ENCODE results near the gene PCARE.

- TF ChIP-seq ZNF530 (tag by site-specific recombination; IDR thresholded peaks at IDR 0.05; ENCODE audit: low read depth) (no peak), REST (tag by site-specific recombination; IDR thresholded peaks at IDR 0.05) (no peak), SP2 (tag by site-specific recombination; IDR thresholded peaks at IDR 0.05) (no peak), ATF2 (tag by site-specific recombination; IDR thresholded peaks at IDR 0.05; ENCODE audit: low read depth) (no peak), ZSCAN5A (tag by site-specific recombination; IDR thresholded peaks at IDR 0.05) (no peak), ZNF133 (tag by site-specific recombination; IDR thresholded peaks at IDR 0.05) (no peak), CTCF (tag by site-specific recombination; IDR thresholded peaks at IDR 0.05) (no peak), ZNF174 (tag by site-specific recombination; IDR thresholded peaks at IDR 0.05) (no peak), ZNF274 (IDR thresholded peaks at IDR 0.05; ENCODE audit: low read length) (no peak), ZNF274 (tag by site-specific recombination; IDR thresholded peaks at IDR 0.05; ENCODE audit: borderline replicate concordance) (no peak), KLF1 (tag by site-specific recombination; IDR thresholded peaks at IDR 0.05) (no peak), MEIS1 (CRISPR knock-in tag; IDR thresholded peaks at IDR 0.05; ENCODE audit: borderline replicate concordance) (no peak), ZEB2 (tag by site-specific recombination; IDR thresholded peaks at IDR 0.05) (no peak)
Measured at GRCh38 chr2:29033656-29034055, 40.7 kb downstream of the PCARE start.

Measured in HEK293 (cell line).